Suprapubic skin (tissue), 3 donors: ENCODE measurements around the gene SHROOM3.

ENCODE experiments used
- POLR2AphosphoS5 ChIP-seq, 3 donors: sonication (generic); formaldehyde crosslinking; IDR thresholded peaks; one replicate each; pipeline ENCODE4 v1.6.1; 2017; ENCODE audit warnings: antibody characterized with exemption in 3 of 3
- TF ChIP-seq, protein P1 (sequence below), 2 donors: fragments of 200-600 bp in 1 of 2; fragments of 450-650 bp in 1 of 2; sonication (generic) in 1 of 2; IDR thresholded peaks; one replicate each; pipeline ENCODE4 v1.5.1; 2016 to 2019; ENCODE audit warnings: antibody characterized with exemption in 2 of 2, mild to moderate bottlenecking in 1 of 2, moderate library complexity in 1 of 2

- TF ChIP-seq POLR2AphosphoS5 (IDR thresholded peaks at IDR 0.05): no peak
- TF ChIP-seq, protein P1, sequence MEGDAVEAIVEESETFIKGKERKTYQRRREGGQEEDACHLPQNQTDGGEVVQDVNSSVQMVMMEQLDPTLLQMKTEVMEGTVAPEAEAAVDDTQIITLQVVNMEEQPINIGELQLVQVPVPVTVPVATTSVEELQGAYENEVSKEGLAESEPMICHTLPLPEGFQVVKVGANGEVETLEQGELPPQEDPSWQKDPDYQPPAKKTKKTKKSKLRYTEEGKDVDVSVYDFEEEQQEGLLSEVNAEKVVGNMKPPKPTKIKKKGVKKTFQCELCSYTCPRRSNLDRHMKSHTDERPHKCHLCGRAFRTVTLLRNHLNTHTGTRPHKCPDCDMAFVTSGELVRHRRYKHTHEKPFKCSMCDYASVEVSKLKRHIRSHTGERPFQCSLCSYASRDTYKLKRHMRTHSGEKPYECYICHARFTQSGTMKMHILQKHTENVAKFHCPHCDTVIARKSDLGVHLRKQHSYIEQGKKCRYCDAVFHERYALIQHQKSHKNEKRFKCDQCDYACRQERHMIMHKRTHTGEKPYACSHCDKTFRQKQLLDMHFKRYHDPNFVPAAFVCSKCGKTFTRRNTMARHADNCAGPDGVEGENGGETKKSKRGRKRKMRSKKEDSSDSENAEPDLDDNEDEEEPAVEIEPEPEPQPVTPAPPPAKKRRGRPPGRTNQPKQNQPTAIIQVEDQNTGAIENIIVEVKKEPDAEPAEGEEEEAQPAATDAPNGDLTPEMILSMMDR (IDR thresholded peaks at IDR 0.05): no peak
These were observed 315.7 kb downstream of the SHROOM3 start for GRCh38 chr4:76750716-76751115.
